ENCODE measurements around the gene CDCP1.

DNA sequence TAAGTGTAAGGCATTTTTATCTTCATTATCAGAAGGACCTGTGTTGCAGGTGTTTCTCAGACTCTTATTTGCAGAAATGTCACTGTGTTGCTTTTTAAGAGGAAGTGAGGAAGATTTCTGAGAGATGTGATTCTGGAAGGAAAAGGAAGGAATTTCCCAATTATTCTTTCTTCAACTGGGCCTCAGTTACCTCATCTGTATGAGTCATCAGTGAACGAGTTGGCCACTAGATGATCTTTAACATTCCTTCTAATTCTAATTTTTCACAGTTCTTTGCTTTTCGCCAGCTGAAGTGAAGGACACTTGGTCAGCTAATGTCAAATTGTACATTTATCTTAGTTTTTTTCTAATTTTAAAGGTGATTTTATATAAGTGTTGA is 91.2 kb downstream of the CDCP1 start:
- no peak for TF ChIP-seq CTCF (IDR thresholded peaks at IDR 0.05)
- no peak for TF ChIP-seq POLR2A (IDR thresholded peaks at IDR 0.05)

All from right lobe of liver (tissue), 4 donors.